Measurements from ENCODE around the gene RD3L. TPM values are rescaled to one million over a fixed set of nuclear protein-coding genes. Genes with fewer than 3 reads are reported as not detected.
A peak's percentile ranks its signal among the peaks of the same experiment; 100 is the strongest.
"Not testable (repeated sequence)": the region's sequence is repeated elsewhere in the genome, so short reads cannot be mapped to it uniquely, and the experiment has no call there.

The RD3L gene
- total RNA-seq, 1 experiment from 2014 or later, result not detected

DNA sequence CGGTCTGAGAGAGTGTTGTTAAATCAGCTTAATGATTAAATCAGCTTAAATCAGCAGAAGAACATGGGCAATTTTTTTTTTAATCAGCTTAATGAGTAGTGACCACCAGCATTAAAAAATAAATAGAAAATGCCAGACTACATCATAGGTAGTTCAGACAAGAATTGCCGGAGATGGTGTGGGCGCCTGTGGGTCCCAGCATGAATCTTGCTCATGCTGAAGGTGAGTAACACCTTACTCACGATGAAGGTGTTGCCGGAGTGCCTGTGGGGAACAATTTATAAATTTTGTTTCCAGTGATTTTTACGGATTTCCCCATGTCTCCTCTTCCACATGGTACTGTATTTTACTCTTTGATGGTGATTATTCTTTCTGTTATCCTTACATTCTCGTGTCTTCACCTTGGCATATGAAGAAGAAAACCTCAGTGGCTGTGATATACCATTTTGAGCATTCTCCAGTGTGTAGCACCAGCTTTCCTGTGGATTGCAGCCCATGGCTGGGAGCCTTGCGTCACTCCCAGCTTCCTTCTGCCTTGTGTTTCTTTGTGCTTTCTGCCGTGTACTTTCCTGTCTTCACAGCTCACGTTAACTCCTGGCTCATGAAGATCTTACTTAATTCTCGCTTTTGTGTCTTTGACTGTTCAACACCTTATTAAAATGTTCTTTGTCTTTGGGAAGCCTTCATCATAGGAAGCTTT lies 9.4 kb downstream of the RD3L start:
- in situ Hi-C loops (cut with HindIII; ENCODE audit: low pct_unique_long_range_greater_than_20kb, low sequenced_read_pairs), result loop anchor here (25.0 kb wide), 2 partner anchors 104 to 121 kb away; no protein-coding TSS in a partner anchor

DNA sequence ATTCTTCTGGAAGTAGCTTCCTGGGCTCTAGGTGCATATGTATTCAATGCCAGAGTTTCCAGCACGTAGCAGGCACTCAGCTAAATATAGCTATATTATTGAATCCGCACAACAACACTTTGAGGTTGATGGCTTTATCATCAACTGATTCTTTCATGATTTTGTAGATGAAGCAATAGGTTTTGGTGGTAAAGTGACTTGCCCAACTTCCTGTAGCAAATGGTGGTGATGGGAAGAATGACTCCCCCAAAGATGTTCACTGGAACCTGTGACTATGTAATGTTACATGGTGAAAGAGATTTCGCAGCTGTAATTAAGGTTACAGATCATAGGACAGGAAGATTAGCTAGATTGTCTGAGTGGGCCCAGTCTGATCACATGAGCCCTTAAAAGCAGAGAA lies 10.9 kb downstream of the RD3L start:
- in situ Hi-C loops (cut with HindIII; ENCODE audit: low pct_unique_long_range_greater_than_20kb, low sequenced_read_pairs), result loop anchor here (25.0 kb wide), 2 partner anchors 106 to 119 kb away; no protein-coding TSS in a partner anchor
- no peak for DNase-seq (ENCODE audit: low read depth, low spot score)

More for the DNA sequence above, 9.4 kb downstream of the RD3L start:
- no peak for DNase-seq (ENCODE audit: low read depth, low spot score)

DNA sequence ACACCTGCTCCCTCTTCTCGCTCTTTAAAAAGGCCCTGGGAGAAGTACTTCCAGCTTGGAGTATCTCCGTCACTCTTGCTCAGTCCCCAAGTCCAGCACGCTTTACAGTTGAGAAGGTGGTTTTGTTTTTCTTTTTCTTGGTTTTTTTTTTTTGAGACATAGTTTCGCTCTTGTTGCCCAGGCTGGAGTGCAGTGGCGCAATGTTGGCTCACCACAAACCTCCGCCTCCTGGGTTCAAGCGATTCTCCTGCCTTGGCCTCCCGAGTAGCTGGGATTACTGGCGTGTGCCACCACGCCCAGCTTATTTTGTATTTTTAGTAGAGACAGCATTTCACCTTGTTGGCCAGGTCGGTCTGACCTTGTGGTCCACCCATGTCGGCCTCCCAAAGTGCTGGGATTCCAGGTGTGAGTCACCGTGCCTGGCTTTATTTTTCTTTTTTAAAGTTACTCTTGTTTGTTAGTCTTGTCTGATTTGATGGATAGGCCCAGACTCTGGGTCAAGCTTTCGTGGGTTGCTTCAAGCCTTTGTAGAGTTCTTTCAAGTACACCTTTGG lies 12.2 kb downstream of the RD3L start:
- DNase-seq (ENCODE audit: low read depth, low spot score), result no peak
- in situ Hi-C loops (cut with HindIII; ENCODE audit: low pct_unique_long_range_greater_than_20kb, low sequenced_read_pairs), result loop anchor here (25.0 kb wide), 2 partner anchors 107 to 118 kb away; no protein-coding TSS in a partner anchor

DNA sequence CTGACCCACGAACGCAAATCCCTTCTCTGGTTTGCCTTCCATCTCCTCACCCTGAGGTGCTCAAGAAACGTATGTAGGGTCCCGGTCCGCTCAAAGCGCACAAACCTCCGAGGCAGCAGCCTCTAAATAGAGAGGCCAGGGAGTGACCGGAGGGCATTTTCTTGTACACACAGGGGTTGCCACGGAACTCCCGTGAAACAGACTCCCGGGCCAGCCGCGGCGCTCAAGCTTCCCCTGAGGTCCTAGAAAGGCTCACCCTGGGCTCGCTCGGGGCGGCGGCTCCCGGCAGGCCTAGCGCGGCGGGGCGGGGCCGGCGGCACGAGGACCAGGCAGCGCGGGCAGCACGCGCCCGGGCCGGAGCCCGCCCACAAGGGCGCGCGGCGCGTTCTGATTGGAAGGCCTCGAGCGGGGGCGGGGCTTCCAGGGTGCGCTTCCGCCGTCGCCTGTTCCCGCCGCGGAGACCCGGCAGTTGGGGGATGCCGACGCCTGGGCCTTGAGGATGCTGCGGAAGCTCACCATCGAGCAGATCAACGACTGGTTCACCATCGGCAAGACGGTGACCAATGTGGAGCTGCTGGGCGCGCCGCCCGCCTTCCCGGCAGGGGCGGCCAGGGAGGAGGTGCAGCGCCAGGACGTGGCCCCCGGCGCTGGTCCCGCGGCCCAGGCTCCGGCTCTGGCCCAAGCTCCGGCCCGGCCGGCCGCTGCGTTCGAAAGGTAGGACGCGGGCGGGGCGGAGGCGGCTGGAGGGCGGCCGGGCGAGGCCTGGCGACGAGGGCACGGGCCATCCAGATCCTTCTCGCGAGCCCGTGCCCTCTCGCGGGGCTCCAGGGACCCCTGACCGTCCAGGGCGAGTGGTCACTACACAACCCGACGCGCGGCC lies 14.1 kb downstream of the RD3L start, which contains the start of gene TDRD9:
TDRD9 (plus strand) TSS at position 446 of the 880 bp plus-strand sequence; CDS start at position 500, 54 bp downstream.
- DNase-seq (ENCODE audit: low read depth, low spot score), result no peak
- in situ Hi-C loops (cut with HindIII; ENCODE audit: low pct_unique_long_range_greater_than_20kb, low sequenced_read_pairs), result loop anchor here (25.0 kb wide), 2 partner anchors 109 to 116 kb away; no protein-coding TSS in a partner anchor

DNA sequence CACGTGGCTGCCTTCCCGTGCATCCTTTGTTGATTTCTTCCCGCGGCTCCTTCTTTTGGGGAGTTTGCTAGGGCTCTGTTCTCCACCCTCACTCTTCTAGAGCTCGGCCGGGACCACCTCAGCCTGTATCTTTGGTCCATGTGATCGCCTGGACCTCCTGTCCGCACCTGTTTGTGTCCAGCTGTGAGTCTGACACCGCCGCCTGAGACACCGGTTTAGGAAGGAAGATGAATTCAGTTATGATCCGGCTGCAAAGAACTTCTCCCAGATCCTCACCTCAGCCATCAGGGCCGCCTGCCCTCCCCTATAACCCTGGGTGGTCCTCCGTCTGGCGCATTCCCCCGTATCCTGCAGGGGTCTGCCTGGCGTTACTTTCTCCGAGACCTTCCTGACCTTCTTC lies 14.8 kb downstream of the RD3L start:
- no peak for DNase-seq (ENCODE audit: low read depth, low spot score)
- in situ Hi-C loops (cut with HindIII; ENCODE audit: low pct_unique_long_range_greater_than_20kb, low sequenced_read_pairs), result loop anchor here (25.0 kb wide), 2 partner anchors 110 to 115 kb away; no protein-coding TSS in a partner anchor

DNA sequence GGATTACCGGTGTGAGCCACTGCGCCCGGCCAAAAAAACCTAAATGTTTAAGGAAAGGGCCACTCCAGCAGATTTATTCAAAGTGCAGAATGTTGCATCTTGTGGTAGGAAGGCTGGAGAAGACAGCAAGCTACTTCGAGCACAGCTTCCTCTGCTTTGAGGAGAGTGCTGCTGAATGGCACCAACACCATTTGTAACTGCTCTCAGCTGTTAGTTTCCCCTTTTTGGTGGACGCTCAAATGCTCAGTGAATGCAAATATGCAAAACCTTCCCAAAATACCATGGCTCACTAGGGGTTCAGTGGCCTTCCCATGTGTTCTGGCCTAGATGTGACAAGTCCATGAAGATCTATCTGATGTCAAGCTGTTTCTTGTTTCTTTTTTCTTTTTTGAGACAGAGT lies 17.0 kb downstream of the RD3L start:
- no peak for DNase-seq (ENCODE audit: low read depth, low spot score)
- in situ Hi-C loops (cut with HindIII; ENCODE audit: low pct_unique_long_range_greater_than_20kb, low sequenced_read_pairs), result loop anchor here (25.0 kb wide), 2 partner anchors 112 to 113 kb away; no protein-coding TSS in a partner anchor

DNA sequence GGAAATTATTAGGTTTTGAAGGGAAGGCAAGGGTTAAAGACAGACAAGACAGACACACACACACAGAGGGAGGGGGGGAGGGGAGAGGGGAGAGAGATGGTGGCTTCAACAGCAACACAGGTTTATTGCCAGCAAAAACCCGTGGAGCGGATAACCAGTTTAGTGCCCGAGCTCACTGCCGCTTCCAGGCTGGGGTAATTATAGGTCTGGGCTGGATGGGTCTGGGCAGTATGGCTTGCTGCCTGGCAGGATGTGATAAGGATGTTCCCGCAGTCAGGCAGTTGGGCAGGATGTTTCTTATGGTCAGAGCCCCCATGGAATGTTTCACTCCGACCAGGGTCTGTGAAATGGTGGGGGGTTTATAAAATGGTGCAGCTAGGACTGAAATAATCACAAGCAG lies 18.5 kb downstream of the RD3L start:
- in situ Hi-C loops (cut with HindIII; ENCODE audit: low pct_unique_long_range_greater_than_20kb, low sequenced_read_pairs), result no loop called here
- DNase-seq (ENCODE audit: low read depth, low spot score), result no peak

DNA sequence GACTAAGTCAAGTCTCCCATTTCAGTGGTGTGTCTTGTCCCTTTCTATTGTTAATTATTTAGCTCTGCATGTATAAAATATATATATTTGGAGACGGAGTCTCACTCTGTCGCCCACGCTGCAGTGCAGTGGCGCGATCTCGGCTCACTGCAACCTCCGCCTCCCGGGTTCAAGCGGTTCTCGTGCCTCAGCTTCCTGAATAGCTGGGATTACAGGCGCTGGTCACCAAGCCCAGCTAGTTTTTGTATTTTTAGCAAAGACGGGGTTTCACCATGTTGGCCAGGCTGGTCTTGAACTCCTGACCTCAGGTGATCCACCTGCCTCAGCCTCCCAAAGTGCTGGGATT lies 20.5 kb downstream of the RD3L start:
- in situ Hi-C loops (cut with HindIII; ENCODE audit: low pct_unique_long_range_greater_than_20kb, low sequenced_read_pairs); DNase-seq (ENCODE audit: low read depth, low spot score): not testable (repeated sequence)

DNA sequence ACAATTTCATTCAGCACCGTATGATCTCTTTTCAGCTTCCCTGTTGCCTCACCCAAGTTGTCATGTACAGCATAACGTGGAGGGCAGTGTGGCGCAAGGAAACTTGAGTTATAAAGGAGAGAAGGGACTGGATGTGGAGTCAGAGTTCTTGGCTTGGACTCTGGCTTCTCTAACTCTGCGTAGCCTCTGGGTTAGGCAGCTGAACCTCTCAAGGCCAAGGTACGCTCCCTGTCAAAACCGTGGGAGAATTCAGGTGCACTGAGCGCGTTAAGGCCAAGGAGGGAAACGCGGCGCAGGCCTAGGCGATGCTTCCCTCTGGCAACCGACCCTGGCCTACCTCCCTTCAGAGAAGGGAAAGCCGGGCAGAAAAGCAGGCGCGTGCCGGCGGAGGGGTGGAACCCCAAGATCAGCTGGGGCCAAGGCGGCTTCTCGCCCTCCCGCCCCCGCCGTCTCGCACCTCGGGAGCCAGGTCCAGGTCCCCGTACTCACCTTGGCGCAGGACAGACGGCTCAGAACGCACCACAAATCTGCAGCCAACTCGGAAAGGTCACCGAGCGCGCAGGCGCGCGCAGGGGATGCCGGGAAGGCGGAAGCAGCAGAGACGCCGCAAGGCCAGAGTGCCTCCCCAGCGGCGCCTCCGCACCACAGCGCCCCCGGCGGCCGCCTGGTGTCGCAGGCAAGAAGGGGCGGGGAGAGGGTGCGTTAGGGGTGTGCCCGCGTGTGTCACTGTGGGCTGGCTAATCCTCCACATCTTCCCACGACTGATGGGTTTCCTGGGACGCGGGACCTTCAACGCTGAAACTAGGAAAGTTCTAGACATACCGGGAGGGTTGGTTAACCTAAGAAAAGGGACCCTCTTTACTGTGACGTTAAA lies 21.1 kb downstream of the RD3L start:
- DNase-seq (ENCODE audit: low read depth, low spot score), result peak; percentile 92
- in situ Hi-C loops (cut with HindIII; ENCODE audit: low pct_unique_long_range_greater_than_20kb, low sequenced_read_pairs), result no loop called here

DNA sequence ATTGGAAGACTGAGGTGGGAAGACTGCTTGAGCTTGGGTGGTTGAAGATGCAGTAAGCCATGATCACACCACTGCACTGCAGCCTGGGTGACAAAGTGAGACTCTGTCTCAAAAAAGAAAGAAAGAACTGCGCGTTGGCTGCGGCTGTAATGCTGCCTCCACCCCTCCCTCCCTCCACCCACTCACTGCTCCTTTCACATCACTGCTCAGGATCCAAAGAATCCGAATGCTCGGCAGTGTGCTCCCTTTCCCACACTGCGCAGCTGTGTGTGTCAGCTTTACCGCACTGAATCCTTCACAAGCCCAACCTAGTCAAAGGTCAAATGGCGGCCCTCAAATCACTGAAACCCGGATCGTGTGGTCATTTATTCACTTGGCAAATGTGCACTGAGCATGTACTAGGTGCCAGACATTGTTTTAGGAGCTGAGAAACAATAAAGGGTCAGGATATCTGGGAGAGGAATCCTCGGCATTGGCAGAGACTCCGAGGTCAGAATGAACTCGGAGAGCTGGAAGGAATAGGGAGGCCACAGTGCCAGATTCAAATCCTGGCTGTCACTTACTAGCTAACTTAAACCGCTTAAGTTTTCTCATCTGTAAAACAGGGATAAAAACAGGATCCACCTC lies 25.6 kb downstream of the RD3L start:
- in situ Hi-C loops (cut with HindIII; ENCODE audit: low pct_unique_long_range_greater_than_20kb, low sequenced_read_pairs), result no loop called here
- no peak for DNase-seq (ENCODE audit: low read depth, low spot score)

DNA sequence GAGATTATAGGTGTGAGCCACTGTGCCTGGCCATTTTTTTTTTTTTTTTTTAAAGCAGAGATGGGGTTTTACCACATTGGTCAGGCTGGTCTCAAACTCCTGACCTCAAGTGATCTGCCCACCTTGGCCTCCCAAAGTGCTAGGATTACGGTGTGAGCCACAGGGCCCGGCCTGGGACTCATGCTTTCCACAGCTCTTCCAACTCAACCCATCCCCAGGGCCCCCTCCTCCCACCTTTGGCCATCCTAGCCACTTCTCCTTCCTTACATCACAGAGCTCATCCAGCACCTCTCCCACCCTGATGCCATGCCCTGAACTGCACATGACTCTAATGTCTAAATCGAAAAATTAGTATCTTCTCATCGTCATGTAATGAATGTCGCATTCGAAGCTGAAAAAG lies 26.7 kb downstream of the RD3L start:
- no peak for DNase-seq (ENCODE audit: low read depth, low spot score)
- in situ Hi-C loops (cut with HindIII; ENCODE audit: low pct_unique_long_range_greater_than_20kb, low sequenced_read_pairs), result no loop called here

DNA sequence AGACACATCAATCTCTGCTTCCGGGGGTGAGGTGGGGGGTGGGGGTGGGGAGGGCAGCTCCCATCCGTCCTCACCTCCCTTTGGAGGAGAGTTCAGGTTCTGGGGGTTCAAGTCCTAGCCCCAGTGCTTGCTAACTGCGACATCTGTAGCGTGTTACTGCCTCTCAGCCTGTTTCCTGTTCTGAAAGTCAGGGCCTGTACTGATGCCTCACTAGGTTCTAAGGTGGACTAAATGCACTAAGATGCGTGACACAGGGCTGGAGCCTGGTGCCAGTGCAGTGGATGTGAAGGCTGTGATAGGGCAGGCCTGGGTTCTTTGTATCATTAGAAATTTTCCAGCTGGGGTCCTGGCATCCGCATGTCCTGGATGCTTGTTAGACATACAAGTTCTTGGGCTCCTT lies 31.3 kb downstream of the RD3L start:
- in situ Hi-C loops (cut with HindIII; ENCODE audit: low pct_unique_long_range_greater_than_20kb, low sequenced_read_pairs), result no loop called here
- no peak for DNase-seq (ENCODE audit: low read depth, low spot score)

DNA sequence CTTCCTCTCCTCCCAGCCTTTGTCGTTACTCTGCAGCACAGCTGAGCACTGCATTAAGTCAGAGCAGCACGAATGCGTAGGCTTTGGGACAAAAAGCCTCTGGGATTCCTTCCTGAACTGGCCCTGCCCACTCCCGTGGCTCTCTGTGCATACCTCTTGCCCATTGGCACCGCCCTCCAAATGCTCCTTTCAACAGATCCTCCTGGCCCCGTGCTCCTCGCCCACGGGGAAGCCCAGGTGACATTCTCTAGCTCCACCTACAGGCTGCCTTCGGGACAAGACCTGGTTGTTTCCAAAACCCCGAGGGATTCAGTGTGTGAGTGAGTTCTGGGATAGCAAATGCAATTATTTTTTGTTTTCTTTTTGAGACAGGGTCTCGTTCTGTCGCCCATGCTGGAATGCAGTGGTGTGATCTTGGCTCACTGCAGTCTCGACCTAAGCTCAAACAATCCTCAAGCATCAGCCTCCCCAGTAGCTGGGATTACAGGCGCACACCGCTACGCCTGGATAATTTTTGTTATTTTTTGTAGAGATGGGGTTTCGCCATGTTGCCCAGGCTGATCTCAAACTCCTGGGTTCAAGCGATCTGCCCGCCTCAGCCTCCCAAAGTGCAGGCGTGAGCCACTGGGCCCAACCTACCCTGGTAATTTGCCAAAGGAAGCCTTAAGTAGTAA lies 31.9 kb downstream of the RD3L start:
- in situ Hi-C loops (cut with HindIII; ENCODE audit: low pct_unique_long_range_greater_than_20kb, low sequenced_read_pairs), result no loop called here
- DNase-seq (ENCODE audit: low read depth, low spot score), result peak; percentile 94

DNA sequence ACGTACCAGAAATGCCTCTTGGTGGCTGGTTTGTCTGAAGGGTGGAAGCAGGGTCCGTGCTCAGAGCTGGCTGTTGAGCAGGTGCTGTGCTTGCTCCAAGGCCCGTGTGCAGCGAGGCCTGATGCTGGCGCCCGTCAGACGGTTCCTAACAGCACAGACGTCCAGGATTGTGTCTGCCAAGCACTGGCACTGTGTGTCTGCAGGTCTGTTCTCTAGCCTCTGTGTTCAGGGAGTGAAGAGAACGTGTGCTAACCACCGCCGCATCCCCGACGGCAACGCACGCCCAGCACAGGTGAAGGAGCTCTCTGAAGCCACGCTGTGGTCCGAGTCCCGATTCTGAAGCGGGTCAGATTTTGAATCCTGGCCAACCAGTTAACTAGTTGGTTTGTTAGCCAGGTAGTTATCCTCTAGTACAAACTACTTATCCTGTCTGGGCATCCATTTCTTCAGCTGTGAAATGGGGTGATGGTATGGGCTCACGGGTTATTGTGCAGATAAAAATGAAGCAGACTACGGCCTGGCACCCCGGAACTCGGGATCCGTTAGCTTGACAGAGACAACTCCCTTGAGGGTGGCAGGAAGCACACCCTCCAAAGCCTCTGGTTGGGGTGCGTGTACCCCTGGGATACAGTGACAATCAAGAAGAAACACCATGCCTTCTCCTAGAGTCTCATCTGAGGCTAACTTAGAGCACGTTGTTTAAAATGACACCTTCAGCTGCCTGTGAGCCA lies 32.6 kb downstream of the RD3L start:
- DNase-seq (ENCODE audit: low read depth, low spot score), result no peak
- in situ Hi-C loops (cut with HindIII; ENCODE audit: low pct_unique_long_range_greater_than_20kb, low sequenced_read_pairs), result no loop called here

DNA sequence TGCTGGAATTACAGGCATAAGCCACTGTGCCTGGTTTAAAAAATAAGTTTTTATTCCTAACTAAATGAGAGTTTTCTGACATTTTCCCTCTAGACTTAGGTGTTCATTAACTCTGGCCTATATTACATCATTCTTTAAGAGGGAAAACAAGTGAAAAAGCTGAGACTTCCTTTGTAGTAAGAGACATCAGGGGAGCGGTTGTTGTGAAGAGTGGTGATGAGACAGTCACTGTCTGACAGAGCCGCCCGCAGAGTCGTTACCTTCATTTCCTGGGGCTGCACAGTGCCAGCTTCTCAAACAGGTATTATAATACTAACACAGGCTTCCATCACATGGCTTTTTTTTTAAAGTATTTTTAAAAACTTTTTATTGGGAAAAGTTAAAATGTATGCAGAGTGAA lies 33.7 kb downstream of the RD3L start:
- no peak for DNase-seq (ENCODE audit: low read depth, low spot score)
- in situ Hi-C loops (cut with HindIII; ENCODE audit: low pct_unique_long_range_greater_than_20kb, low sequenced_read_pairs), result no loop called here

All from SK-MEL-5 (cell line).